ENCODE data around the gene RIPOR1. TPM values are rescaled to one million over a fixed set of nuclear protein-coding genes. Genes with fewer than 3 reads are reported as not detected.

The RIPOR1 gene
- total RNA-seq, 2 donors from 2014 or later, result 98.0 to 101 TPM

- H3K9me3 ChIP-seq, result no peaks in the 10 kb centered on the region
- TF ChIP-seq, protein P1, sequence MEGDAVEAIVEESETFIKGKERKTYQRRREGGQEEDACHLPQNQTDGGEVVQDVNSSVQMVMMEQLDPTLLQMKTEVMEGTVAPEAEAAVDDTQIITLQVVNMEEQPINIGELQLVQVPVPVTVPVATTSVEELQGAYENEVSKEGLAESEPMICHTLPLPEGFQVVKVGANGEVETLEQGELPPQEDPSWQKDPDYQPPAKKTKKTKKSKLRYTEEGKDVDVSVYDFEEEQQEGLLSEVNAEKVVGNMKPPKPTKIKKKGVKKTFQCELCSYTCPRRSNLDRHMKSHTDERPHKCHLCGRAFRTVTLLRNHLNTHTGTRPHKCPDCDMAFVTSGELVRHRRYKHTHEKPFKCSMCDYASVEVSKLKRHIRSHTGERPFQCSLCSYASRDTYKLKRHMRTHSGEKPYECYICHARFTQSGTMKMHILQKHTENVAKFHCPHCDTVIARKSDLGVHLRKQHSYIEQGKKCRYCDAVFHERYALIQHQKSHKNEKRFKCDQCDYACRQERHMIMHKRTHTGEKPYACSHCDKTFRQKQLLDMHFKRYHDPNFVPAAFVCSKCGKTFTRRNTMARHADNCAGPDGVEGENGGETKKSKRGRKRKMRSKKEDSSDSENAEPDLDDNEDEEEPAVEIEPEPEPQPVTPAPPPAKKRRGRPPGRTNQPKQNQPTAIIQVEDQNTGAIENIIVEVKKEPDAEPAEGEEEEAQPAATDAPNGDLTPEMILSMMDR (IDR thresholded peaks at IDR 0.05), result no peak
- ATAC-seq (ENCODE audit: insufficient number of reproducible peaks, low FRiP score, low read depth), result no peak
- DNase-seq (ENCODE audit: low spot score), result no peak
- H3K27me3 ChIP-seq (replicated peaks; ENCODE audit: insufficient read depth), result no peaks in the 10 kb centered on the region
- H3K4me1 ChIP-seq (ENCODE audit: control insufficient read depth in 1 of 2, low read depth in 2 of 2), result peaks cover 14 to 30% of the 10 kb centered on the region in 2 donors
- no peak overlapping the region for H3K4me3 ChIP-seq
- peaks cover 37% of the 10 kb centered on the region for H3K36me3 ChIP-seq
- no peak overlapping the region for H3K27ac ChIP-seq
These were observed 10.6 kb downstream of the RIPOR1 start for GRCh38 chr16:67539271-67539670.

- no peak overlapping the region for H3K4me3 ChIP-seq
- H3K27me3 ChIP-seq (replicated peaks; ENCODE audit: insufficient read depth), result no peaks in the 10 kb centered on the region
- no peak for DNase-seq (ENCODE audit: low spot score)
- peaks cover 44% of the 10 kb centered on the region for H3K36me3 ChIP-seq
- TF ChIP-seq, protein P1 (IDR thresholded peaks at IDR 0.05), result no peak
- H3K9me3 ChIP-seq, result no peaks in the 10 kb centered on the region
- ATAC-seq (ENCODE audit: insufficient number of reproducible peaks, low FRiP score, low read depth), result no peak
- H3K27ac ChIP-seq, result no peak overlapping the region
- peaks cover 14 to 30% of the 10 kb centered on the region in 2 donors for H3K4me1 ChIP-seq (ENCODE audit: control insufficient read depth in 1 of 2, low read depth in 2 of 2)
These were observed 11.3 kb downstream of the RIPOR1 start for GRCh38 chr16:67539691-67540635.

GRCh38 chr16:67540756-67541155, 12.1 kb downstream of the RIPOR1 start:
- Histone ChIP-seq H3K9me3 (no peaks in the 10 kb centered on the region), H3K4me3 (no peak overlapping the region), H3K27ac (no peak overlapping the region), H3K27me3 (replicated peaks; ENCODE audit: insufficient read depth) (no peaks in the 10 kb centered on the region), H3K4me1 (ENCODE audit: control insufficient read depth in 1 of 2, low read depth in 2 of 2) (peaks cover 14 to 29% of the 10 kb centered on the region in 2 donors), H3K36me3 (peaks cover 52% of the 10 kb centered on the region)
- DNase-seq (ENCODE audit: low spot score), result no peak
- TF ChIP-seq, protein P1 (IDR thresholded peaks at IDR 0.05), result no peak
- ATAC-seq (ENCODE audit: insufficient number of reproducible peaks, low FRiP score, low read depth), result no peak

GRCh38 chr16:67541391-67542263, 13.0 kb downstream of the RIPOR1 start:
- Histone ChIP-seq H3K4me1 (ENCODE audit: control insufficient read depth in 1 of 2, low read depth in 2 of 2) (peaks cover 8 to 25% of the 10 kb centered on the region in 2 donors), H3K36me3 (peaks cover 56% of the 10 kb centered on the region), H3K9me3 (no peaks in the 10 kb centered on the region), H3K4me3 (no peak overlapping the region), H3K27ac (no peak overlapping the region), H3K27me3 (replicated peaks; ENCODE audit: insufficient read depth) (no peaks in the 10 kb centered on the region)
- DNase-seq (ENCODE audit: low spot score) (no peak), ATAC-seq (ENCODE audit: insufficient number of reproducible peaks, low FRiP score, low read depth) (no peak)
- TF ChIP-seq, protein P1 (IDR thresholded peaks at IDR 0.05), result no peak

GRCh38 chr16:67542464-67542863, 13.8 kb downstream of the RIPOR1 start:
- Histone ChIP-seq H3K27me3 (replicated peaks; ENCODE audit: insufficient read depth) (no peaks in the 10 kb centered on the region), H3K27ac (no peak overlapping the region)

More at GRCh38 chr16:67542464-67542863, 13.8 kb downstream of the RIPOR1 start:
- H3K4me3 ChIP-seq, result no peak overlapping the region
- DNase-seq (ENCODE audit: low spot score) (no peak), ATAC-seq (ENCODE audit: insufficient number of reproducible peaks, low FRiP score, low read depth) (no peak)
- H3K4me1 ChIP-seq (ENCODE audit: control insufficient read depth in 1 of 2, low read depth in 2 of 2), result peaks cover 2 to 22% of the 10 kb centered on the region in 2 donors
- no peaks in the 10 kb centered on the region for H3K9me3 ChIP-seq
- TF ChIP-seq, protein P1 (IDR thresholded peaks at IDR 0.05), result no peak
- peaks cover 60% of the 10 kb centered on the region for H3K36me3 ChIP-seq
